ENCODE results near the gene CAPNS2.

Gene CAPNS2

GRCh38 chr16:55566432-55567175 is at the start of gene CAPNS2:
Gene CAPNS2, plus strand, starts transcription at chr16:55566684. Its CDS starts 73 bp downstream, at chr16:55566757.
- no peaks in the 10 kb centered on the region for H3K79me2 ChIP-seq
- no peak within 1 kb of the TSS for H3K4me2 ChIP-seq (ENCODE audit: low read length)
- no peak within 1 kb of the TSS for H3K4me3 ChIP-seq (ENCODE audit: low read depth, low read length)
- H3K36me3 ChIP-seq (ENCODE audit: control insufficient read depth, insufficient read depth, low read length), result no peaks in the 10 kb centered on the region
- no peaks in the 10 kb centered on the region for H3K27me3 ChIP-seq (ENCODE audit: control insufficient read depth, insufficient read depth, low read length)
- no peak within 1 kb of the TSS for H3K27ac ChIP-seq
- H3K4me1 ChIP-seq, result no peaks in the 10 kb centered on the region
- no peaks in the 10 kb centered on the region for H3K9me3 ChIP-seq (ENCODE audit: control insufficient read depth, low read length)
- H2AFZ ChIP-seq, result no peak within 1 kb of the TSS
- TF ChIP-seq CTCF (IDR thresholded peaks at IDR 0.05), result no peak
- no peak within 1 kb of the TSS for H3K9ac ChIP-seq

GRCh38 chr16:55521792-55522191 is 44.7 kb upstream of the CAPNS2 start:
- H3K79me2 ChIP-seq, result no peaks in the 10 kb centered on the region
- no peaks in the 10 kb centered on the region for H3K4me1 ChIP-seq
- TF ChIP-seq CTCF (IDR thresholded peaks at IDR 0.05), result no peak
- no peak overlapping the region for H2AFZ ChIP-seq
- no peak overlapping the region for H3K4me2 ChIP-seq (ENCODE audit: low read length)
- H3K9ac ChIP-seq, result no peak overlapping the region
- H3K9me3 ChIP-seq (ENCODE audit: control insufficient read depth, low read length), result no peaks in the 10 kb centered on the region
- no peaks in the 10 kb centered on the region for H3K36me3 ChIP-seq (ENCODE audit: control insufficient read depth, insufficient read depth, low read length)
- no peak overlapping the region for H3K4me3 ChIP-seq (ENCODE audit: low read depth, low read length)
- H3K27ac ChIP-seq, result no peak overlapping the region
- no peaks in the 10 kb centered on the region for H3K27me3 ChIP-seq (ENCODE audit: control insufficient read depth, insufficient read depth, low read length)

DNA sequence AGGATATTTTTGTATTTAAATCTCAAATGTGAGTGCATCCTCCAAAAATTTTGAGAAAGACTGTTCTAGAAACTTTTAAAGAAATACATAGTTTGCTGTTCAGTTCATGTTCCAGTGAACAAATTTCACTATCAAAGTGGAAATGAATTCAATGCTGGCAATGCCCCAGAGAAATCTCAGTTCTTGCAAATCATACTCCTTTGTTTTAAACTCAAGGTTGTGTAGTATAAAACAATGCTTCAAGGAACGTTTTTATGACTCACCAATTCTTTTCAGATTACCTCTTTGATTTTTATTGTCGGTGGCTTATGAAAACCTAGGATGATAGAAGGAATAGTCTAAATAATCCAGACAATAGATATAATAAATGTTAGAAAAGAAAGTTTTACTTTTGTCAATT is 40.0 kb upstream of the CAPNS2 start:
- H3K27ac ChIP-seq, result no peak overlapping the region
- no peaks in the 10 kb centered on the region for H3K36me3 ChIP-seq (ENCODE audit: control insufficient read depth, insufficient read depth, low read length)
- no peaks in the 10 kb centered on the region for H3K9me3 ChIP-seq (ENCODE audit: control insufficient read depth, low read length)
- no peaks in the 10 kb centered on the region for H3K79me2 ChIP-seq
- H2AFZ ChIP-seq, result no peak overlapping the region
- no peak overlapping the region for H3K4me2 ChIP-seq (ENCODE audit: low read length)
- no peak overlapping the region for H3K4me3 ChIP-seq (ENCODE audit: low read depth, low read length)
- no peak for TF ChIP-seq CTCF (IDR thresholded peaks at IDR 0.05)
- no peak overlapping the region for H3K9ac ChIP-seq
- H3K27me3 ChIP-seq (ENCODE audit: control insufficient read depth, insufficient read depth, low read length), result no peaks in the 10 kb centered on the region
- H3K4me1 ChIP-seq, result no peaks in the 10 kb centered on the region

- Histone ChIP-seq H3K4me2 (ENCODE audit: low read length) (no peak overlapping the region), H3K4me1 (no peaks in the 10 kb centered on the region), H3K9me3 (ENCODE audit: control insufficient read depth, low read length) (no peaks in the 10 kb centered on the region), H3K79me2 (no peaks in the 10 kb centered on the region), H2AFZ (no peak overlapping the region), H3K27me3 (ENCODE audit: control insufficient read depth, insufficient read depth, low read length) (no peaks in the 10 kb centered on the region), H3K4me3 (ENCODE audit: low read depth, low read length) (no peak overlapping the region), H3K9ac (no peak overlapping the region), H3K36me3 (ENCODE audit: control insufficient read depth, insufficient read depth, low read length) (no peaks in the 10 kb centered on the region), H3K27ac (no peak overlapping the region)
- TF ChIP-seq CTCF (IDR thresholded peaks at IDR 0.05), result no peak
These were observed 38.6 kb upstream of the CAPNS2 start for GRCh38 chr16:55527885-55528284.

DNA sequence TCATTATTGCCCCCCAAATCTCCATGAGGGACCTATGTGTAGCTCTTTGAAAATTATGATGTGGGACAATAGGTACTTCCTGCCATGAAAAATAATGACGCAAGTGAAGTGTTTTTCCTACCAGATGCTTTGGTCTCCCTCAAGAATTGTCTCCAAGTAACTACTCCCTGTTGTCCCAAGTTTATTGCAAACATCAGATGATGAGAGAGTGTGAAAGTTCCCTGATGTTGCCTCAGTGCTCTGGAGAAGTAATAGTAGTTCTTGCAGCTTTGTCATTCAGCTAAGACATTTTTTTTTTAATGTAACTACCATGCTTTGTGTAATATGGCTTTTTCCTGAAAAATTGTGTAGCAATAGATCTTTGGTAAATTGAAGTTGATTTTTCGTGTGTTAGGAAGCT is 37.5 kb upstream of the CAPNS2 start:
- Histone ChIP-seq H3K79me2 (no peaks in the 10 kb centered on the region), H3K4me2 (ENCODE audit: low read length) (no peak overlapping the region), H3K27ac (no peak overlapping the region), H2AFZ (no peak overlapping the region), H3K9ac (no peak overlapping the region), H3K27me3 (ENCODE audit: control insufficient read depth, insufficient read depth, low read length) (no peaks in the 10 kb centered on the region), H3K9me3 (ENCODE audit: control insufficient read depth, low read length) (no peaks in the 10 kb centered on the region), H3K4me1 (no peaks in the 10 kb centered on the region), H3K4me3 (ENCODE audit: low read depth, low read length) (no peak overlapping the region), H3K36me3 (ENCODE audit: control insufficient read depth, insufficient read depth, low read length) (no peaks in the 10 kb centered on the region)
- TF ChIP-seq CTCF (IDR thresholded peaks at IDR 0.05), result no peak

All from parathyroid adenoma (tissue), 2 donors.